ENCODE results near the gene CRYGC. TPM values are rescaled to one million over a fixed set of nuclear protein-coding genes. Genes with fewer than 3 reads are reported as not detected.
A peak's percentile ranks its signal among the peaks of the same experiment; 100 is the strongest.

Gene CRYGC
- 1 to 10 TPM in 1 of 8 experiments, under 1 TPM in 2, not detected in 5; 0.41 to 1.3 (median 0.49) TPM for total RNA-seq

GRCh38 chr2:208129744-208130711 lies at the start of gene CRYGC:
TSS of gene CRYGC (minus strand) at chr2:208129828. CDS start at chr2:208129792, 36 bp downstream.
- ATAC-seq (replicated peaks in 6 of 8), result peak in 5 of 8 experiments; percentile 42 to 72 (median 58)
- in situ Hi-C loops (cut with MboI; ENCODE audit: low pct_unique_long_range_greater_than_20kb in 2 of 9, low sequenced_read_pairs in 9 of 9, unreplicated experiment in 9 of 9), result no loop called here
- WGBS, 10 experiments, result 50 to 88% (median 69%) methylated on average over 2 to 18 of the region's 19 CpGs
- Histone ChIP-seq H3K4me1 (replicated peaks in 1 of 2) (peaks cover 0 to 13% of the 10 kb centered on the region in 2 donors), H3K27ac (no peak within 1 kb of the TSS), H3K4me3 (no peak within 1 kb of the TSS)

- no peak overlapping the region for H3K27ac ChIP-seq
- no peak overlapping the region for H3K4me3 ChIP-seq
- WGBS, 10 experiments, result 89 to 100% methylated on average over 1 to 2 of the region's 4 CpGs; no CpG with 5 or more reads in 8 of the 10 experiments
- ATAC-seq (replicated peaks in 6 of 8), result peak in 1 of 8 experiments; percentile 4
- in situ Hi-C loops (cut with MboI; ENCODE audit: low pct_unique_long_range_greater_than_20kb in 2 of 9, low sequenced_read_pairs in 9 of 9, unreplicated experiment in 9 of 9), result loop anchor here in 1 of 9 experiments (10.0 kb wide), 1 partner anchor 66 kb away; no protein-coding TSS in a partner anchor
- peaks cover 2 to 9% of the 10 kb centered on the region in 2 donors for H3K4me1 ChIP-seq (replicated peaks in 1 of 2)
Measured at GRCh38 chr2:208179028-208179609, 49.5 kb upstream of the CRYGC start.

- Histone ChIP-seq H3K4me1 (replicated peaks in 1 of 2) (peaks cover 0 to 4% of the 10 kb centered on the region in 2 donors), H3K4me3 (no peak overlapping the region), H3K27ac (no peak overlapping the region)
- peak; percentile 9 to 72 (median 46) for ATAC-seq (replicated peaks in 6 of 8)
- in situ Hi-C loops (cut with MboI; ENCODE audit: low pct_unique_long_range_greater_than_20kb in 2 of 9, low sequenced_read_pairs in 9 of 9, unreplicated experiment in 9 of 9), result loop anchor here in 1 of 9 experiments (10.0 kb wide), 1 partner anchor 69 kb away; no protein-coding TSS in a partner anchor
- WGBS, 10 experiments, result 41 to 88% (median 61%) methylated on average over 2 to 6 of the region's 6 CpGs
Measured at GRCh38 chr2:208175840-208176153, 46.2 kb upstream of the CRYGC start.

GRCh38 chr2:208175069-208175839 lies 45.6 kb upstream of the CRYGC start:
- Histone ChIP-seq H3K27ac (no peak overlapping the region), H3K4me1 (replicated peaks in 1 of 2) (peaks cover 0 to 4% of the 10 kb centered on the region in 2 donors), H3K4me3 (no peak overlapping the region)
- 10 to 37% (median 28%) methylated on average over 1 to 13 of the region's 21 CpGs for WGBS, 10 experiments
- peak; percentile 89 to 100 (median 100) for ATAC-seq (replicated peaks in 6 of 8)
- in situ Hi-C loops (cut with MboI; ENCODE audit: low pct_unique_long_range_greater_than_20kb in 2 of 9, low sequenced_read_pairs in 9 of 9, unreplicated experiment in 9 of 9), result loop anchor here in 1 of 9 experiments (10.0 kb wide), 1 partner anchor 70 kb away; no protein-coding TSS in a partner anchor

- WGBS, 10 experiments, result 60 to 100% (median 95%) methylated on average over 2 to 6 of the region's 9 CpGs; no CpG with 5 or more reads in 2 of the 10 experiments
- Histone ChIP-seq H3K27ac (no peak overlapping the region), H3K4me3 (no peak overlapping the region), H3K4me1 (replicated peaks in 1 of 2) (peaks cover 0 to 4% of the 10 kb centered on the region in 2 donors)
- ATAC-seq (replicated peaks in 6 of 8), result no peak
- in situ Hi-C loops (cut with MboI; ENCODE audit: low pct_unique_long_range_greater_than_20kb in 2 of 9, low sequenced_read_pairs in 9 of 9, unreplicated experiment in 9 of 9), result loop anchor here in 1 of 9 experiments (10.0 kb wide), 1 partner anchor 71 kb away; no protein-coding TSS in a partner anchor
Measured at GRCh38 chr2:208174144-208174543, 44.5 kb upstream of the CRYGC start.

GRCh38 chr2:208172125-208172524 lies 42.5 kb upstream of the CRYGC start:
- peaks cover 0 to 4% of the 10 kb centered on the region in 2 donors for H3K4me1 ChIP-seq (replicated peaks in 1 of 2)
- H3K27ac ChIP-seq, result no peak overlapping the region
- WGBS, 10 experiments, result 24 to 100% (median 74%) methylated on average over 1 to 3 of the region's 4 CpGs; no CpG with 5 or more reads in 2 of the 10 experiments
- H3K4me3 ChIP-seq, result no peak overlapping the region
- peak in 2 of 8 experiments; percentile 11 to 18 for ATAC-seq (replicated peaks in 6 of 8)
- in situ Hi-C loops (cut with MboI; ENCODE audit: low pct_unique_long_range_greater_than_20kb in 2 of 9, low sequenced_read_pairs in 9 of 9, unreplicated experiment in 9 of 9), result loop anchor here in 1 of 9 experiments (10.0 kb wide), 1 partner anchor 73 kb away; no protein-coding TSS in a partner anchor

GRCh38 chr2:208164951-208165755 lies 35.5 kb upstream of the CRYGC start:
- 0 to 100% (median 90%) methylated on average over 1 to 2 of the region's 2 CpGs; no CpG with 5 or more reads in 3 of the 10 experiments for WGBS, 10 experiments
- ATAC-seq (replicated peaks in 6 of 8), result no peak
- in situ Hi-C loops (cut with MboI; ENCODE audit: low pct_unique_long_range_greater_than_20kb in 2 of 9, low sequenced_read_pairs in 9 of 9, unreplicated experiment in 9 of 9), result no loop called here
- Histone ChIP-seq H3K4me3 (no peak overlapping the region), H3K4me1 (replicated peaks in 1 of 2) (no peaks in the 10 kb centered on the region), H3K27ac (no peak overlapping the region)

- 0 to 86% (median 67%) methylated on average over 1 of the region's 2 CpGs; no CpG with 5 or more reads in 5 of the 10 experiments for WGBS, 10 experiments
- in situ Hi-C loops (cut with MboI; ENCODE audit: low pct_unique_long_range_greater_than_20kb in 2 of 9, low sequenced_read_pairs in 9 of 9, unreplicated experiment in 9 of 9), result no loop called here
- Histone ChIP-seq H3K27ac (no peak within 1 kb of the TSS), H3K4me1 (replicated peaks in 1 of 2) (no peaks in the 10 kb centered on the region), H3K4me3 (no peak within 1 kb of the TSS)
- ATAC-seq (replicated peaks in 6 of 8), result peak in 1 of 8 experiments; percentile 18
Measured at GRCh38 chr2:208163489-208163888, 33.9 kb upstream of the CRYGC start, which contains the start of gene CRYGA. TSS of gene CRYGA (minus strand) at chr2:208163589. CDS start at chr2:208163556, 33 bp downstream.

GRCh38 chr2:208156439-208156838 lies 26.8 kb upstream of the CRYGC start:
- in situ Hi-C loops (cut with MboI; ENCODE audit: low pct_unique_long_range_greater_than_20kb in 2 of 9, low sequenced_read_pairs in 9 of 9, unreplicated experiment in 9 of 9), result no loop called here
- H3K4me1 ChIP-seq (replicated peaks in 1 of 2), result peaks cover 6 to 7% of the 10 kb centered on the region in 2 donors
- H3K4me3 ChIP-seq, result no peak overlapping the region
- no peak overlapping the region for H3K27ac ChIP-seq
- WGBS, 10 experiments, result 0 to 100% (median 28%) methylated on average over 1 to 2 of the region's 2 CpGs; no CpG with 5 or more reads in 4 of the 10 experiments
- no peak for ATAC-seq (replicated peaks in 6 of 8)

- Histone ChIP-seq H3K27ac (no peak overlapping the region), H3K4me1 (replicated peaks in 1 of 2) (peaks cover 6 to 7% of the 10 kb centered on the region in 2 donors), H3K4me3 (no peak overlapping the region)
- no peak for ATAC-seq (replicated peaks in 6 of 8)
- in situ Hi-C loops (cut with MboI; ENCODE audit: low pct_unique_long_range_greater_than_20kb in 2 of 9, low sequenced_read_pairs in 9 of 9, unreplicated experiment in 9 of 9), result no loop called here
Measured at GRCh38 chr2:208153156-208153555, 23.5 kb upstream of the CRYGC start.

GRCh38 chr2:208150956-208151355 lies 21.3 kb upstream of the CRYGC start:
- Histone ChIP-seq H3K4me1 (replicated peaks in 1 of 2) (peaks cover 4% of the 10 kb centered on the region in 2 donors), H3K4me3 (no peak overlapping the region), H3K27ac (no peak overlapping the region)
- in situ Hi-C loops (cut with MboI; ENCODE audit: low pct_unique_long_range_greater_than_20kb in 2 of 9, low sequenced_read_pairs in 9 of 9, unreplicated experiment in 9 of 9), result no loop called here
- no peak for ATAC-seq (replicated peaks in 6 of 8)
- WGBS, 10 experiments, result 14 to 100% (median 100%) methylated on average over 1 of the region's 1 CpG; no CpG with 5 or more reads in 4 of the 10 experiments

GRCh38 chr2:208150094-208150493 lies 20.5 kb upstream of the CRYGC start:
- Histone ChIP-seq H3K4me3 (no peak overlapping the region), H3K27ac (no peak overlapping the region), H3K4me1 (replicated peaks in 1 of 2) (no peaks in the 10 kb centered on the region)
- no peak for ATAC-seq (replicated peaks in 6 of 8)
- in situ Hi-C loops (cut with MboI; ENCODE audit: low pct_unique_long_range_greater_than_20kb in 2 of 9, low sequenced_read_pairs in 9 of 9, unreplicated experiment in 9 of 9), result no loop called here
